GM23338 (cell line): ENCODE measurements around the gene TNS3. TPM values are rescaled to one million over a fixed set of nuclear protein-coding genes. Genes with fewer than 3 reads are reported as not detected.

Experiments
- ATAC-seq: fragments of 200-7000 bp; cut with Tn5 transposase; 3 replicates; pipeline ENCODE4 v1.9.1; 2020
- DNase-seq: peaks from one replicate; pipeline ENCODE4 v3.0.0-alpha.2; 2015; ENCODE audit warnings: low spot score
- H2AFZ ChIP-seq: fragments of 200-600 bp; sonication (generic); 2 replicates; pipeline ENCODE4 v1.8.0; 2016; ENCODE audit warnings: antibody characterized with exemption, mild to moderate bottlenecking, moderate library complexity
- H3F3A ChIP-seq: fragments of 200-600 bp; sonication (generic); replicated peaks from 2 replicates; pipeline ENCODE4 v1.8.0; 2017; ENCODE audit warnings: antibody characterized with exemption, mixed run types, low read depth
- H3K27ac ChIP-seq: fragments of 200-600 bp; sonication (generic); 2 replicates; pipeline ENCODE4 v1.6.1; 2016; ENCODE audit warnings: low read depth
- H3K27me3 ChIP-seq: fragments of 200-600 bp; sonication (generic); 2 replicates; pipeline ENCODE4 v1.8.0; 2016; ENCODE audit warnings: mild to moderate bottlenecking, mixed run types, moderate library complexity; ENCODE audit not compliant: insufficient read depth
- H3K36me3 ChIP-seq: fragments of 200-600 bp; sonication (generic); 2 replicates; pipeline ENCODE4 v1.8.0; 2016; ENCODE audit warnings: mild to moderate bottlenecking; ENCODE audit not compliant: insufficient read depth
- H3K4me1 ChIP-seq: fragments of 200-600 bp; sonication (generic); 2 replicates; pipeline ENCODE4 v1.8.0; 2016; ENCODE audit warnings: mild to moderate bottlenecking, moderate library complexity; ENCODE audit not compliant: insufficient read depth
- H3K4me2 ChIP-seq: fragments of 200-600 bp; sonication (generic); 2 replicates; pipeline ENCODE4 v1.7.1; 2017; ENCODE audit warnings: mixed run types
- H3K4me3 ChIP-seq: fragments of 200-600 bp; sonication (generic); 2 replicates; pipeline ENCODE4 v1.6.1; 2016; ENCODE audit warnings: mixed run types
- H3K79me2 ChIP-seq: fragments of 200-600 bp; sonication (generic); replicated peaks from 2 replicates; pipeline ENCODE4 v1.8.0; 2017; ENCODE audit warnings: mild to moderate bottlenecking; ENCODE audit not compliant: insufficient read depth
- H3K9me2 ChIP-seq: fragments of 200-600 bp; sonication (generic); 2 replicates; pipeline ENCODE4 v1.8.0; 2017; ENCODE audit not compliant: insufficient read depth
- H4K20me1 ChIP-seq: fragments of 200-600 bp; sonication (generic); replicated peaks from 2 replicates; pipeline ENCODE4 v1.8.0; 2017; ENCODE audit warnings: mild to moderate bottlenecking; ENCODE audit not compliant: insufficient read depth
- H3K27ac Mint-ChIP-seq: 2 replicates; pipeline ENCODE4 v1.8.0; 2020; ENCODE audit warnings: inconsistent platforms, mild to moderate bottlenecking, moderate library complexity, mixed read lengths
- H3K27me3 Mint-ChIP-seq: 3 replicates; pipeline ENCODE4 v1.8.0; 2022; ENCODE audit warnings: low read depth, mild to moderate bottlenecking, moderate library complexity, mixed read lengths, inconsistent platforms; ENCODE audit not compliant: insufficient read depth, poor library complexity
- H3K36me3 Mint-ChIP-seq: 3 replicates; pipeline ENCODE4 v1.8.0; 2021; ENCODE audit warnings: low read depth, mild to moderate bottlenecking, inconsistent platforms, moderate library complexity, mixed read lengths
- H3K4me1 Mint-ChIP-seq: 3 replicates; pipeline ENCODE4 v1.8.0; 2020; ENCODE audit warnings: mild to moderate bottlenecking, inconsistent platforms, mixed read lengths
- H3K4me3 Mint-ChIP-seq: 3 replicates; pipeline ENCODE4 v1.8.0; 2021; ENCODE audit warnings: moderate library complexity, mild to moderate bottlenecking, inconsistent platforms, mixed read lengths
- H3K9me3 Mint-ChIP-seq: 3 replicates; pipeline ENCODE4 v1.8.0; 2020; ENCODE audit warnings: moderate library complexity, mild to moderate bottlenecking, inconsistent platforms, mixed read lengths
- CREB1 ChIP-seq: fragments of 250-450 bp; sonication (Bioruptor Pico); IDR thresholded peaks from 2 replicates; pipeline ENCODE4 v1.5.0; 2020; ENCODE audit warnings: low read depth, mild to moderate bottlenecking, moderate library complexity
- CTCF ChIP-seq, 2 experiments: fragments of 200-600 bp in 1 of 2; sonication (generic) in 1 of 2; conservative IDR thresholded peaks; 2 replicates each; pipeline versions ENCODE4 v1.5.1 to v1.6.1; 2016 to 2017; ENCODE audit warnings: antibody characterized with exemption in 2 of 2, low read depth in 2 of 2, mild to moderate bottlenecking in 2 of 2, moderate library complexity in 1 of 2
- ETS1 ChIP-seq: IDR thresholded peaks from 2 replicates; pipeline ENCODE4 v1.6.1; 2016; ENCODE audit warnings: antibody characterized with exemption
- EZH2 ChIP-seq: fragments of 200-600 bp; sonication (generic); IDR thresholded peaks from one replicate; pipeline ENCODE4 v1.8.0; 2017; ENCODE audit warnings: antibody characterized with exemption, mild to moderate bottlenecking, low read depth; ENCODE audit not compliant: unreplicated experiment
- EZH2phosphoT487 ChIP-seq: fragments of 200-600 bp; sonication (generic); IDR thresholded peaks from one replicate; pipeline ENCODE4 v1.8.1; 2018; ENCODE audit warnings: antibody characterized with exemption; ENCODE audit not compliant: unreplicated experiment
- JUNB ChIP-seq: IDR thresholded peaks from one replicate; pipeline ENCODE4 v1.6.1; 2016; ENCODE audit warnings: antibody characterized with exemption; ENCODE audit not compliant: unreplicated experiment
- NANOG ChIP-seq: IDR thresholded peaks from 2 replicates; pipeline ENCODE4 v1.6.1; 2016; ENCODE audit warnings: antibody characterized with exemption, borderline replicate concordance
- POLR2AphosphoS5 ChIP-seq: IDR thresholded peaks from 2 replicates; pipeline ENCODE4 v1.6.1; 2016; ENCODE audit warnings: antibody characterized with exemption, low read depth
- REST ChIP-seq: IDR thresholded peaks from one replicate; pipeline ENCODE4 v1.6.1; 2018; ENCODE audit warnings: antibody characterized with exemption; ENCODE audit not compliant: unreplicated experiment
- STAT1 ChIP-seq: IDR thresholded peaks from one replicate; pipeline ENCODE4 v1.6.1; 2016; ENCODE audit warnings: antibody characterized with exemption; ENCODE audit not compliant: unreplicated experiment
- ZNF114 ChIP-seq: fragments of 250-450 bp; sonication (Bioruptor Pico); IDR thresholded peaks from 2 replicates; pipeline ENCODE4 v1.5.0; 2020; ENCODE audit warnings: mild to moderate bottlenecking, moderate library complexity
- ZNF331 ChIP-seq: fragments of 250-450 bp; sonication (Bioruptor Pico); IDR thresholded peaks from 2 replicates; pipeline ENCODE4 v1.5.0; 2020; ENCODE audit warnings: low read depth, mild to moderate bottlenecking, moderate library complexity
- ZNF462 ChIP-seq: fragments of 250-450 bp; sonication (Bioruptor Pico); IDR thresholded peaks from 2 replicates; pipeline ENCODE4 v1.5.0; 2020; ENCODE audit warnings: mild to moderate bottlenecking, moderate library complexity
- polyA plus RNA-seq: library from polyadenylated mRNA; unstranded; fragments of >200 nt; fragmentation: Nextera tagmentation; extraction: Ambion mirVana; gene quantifications from 2 replicates; pipeline ENCODE4 v1.2.1, GENCODE V29; 2016
- total RNA-seq: library from RNA; depleted of rRNA; stranded (reverse); fragments of >200 nt; shearing (Covaris generic); gene quantifications from 2 replicates; pipeline ENCODE4 v1.2.3, GENCODE V29; 2014

The TNS3 gene
- total and polyA plus RNA-seq, 2 experiments from 2014 or later = 6.2 to 28.7 TPM

- H3F3A ChIP-seq = 0 out of 2 replicates have a peak, but pooled peaks cover 11% of the 10 kb centered on the region
- Mint-ChIP-seq H3K9me3 (no peaks in the 10 kb centered on the region), H3K36me3 (no peaks in the 10 kb centered on the region), H3K27ac (no peak overlapping the region), H3K4me3 (no peak overlapping the region), H3K4me1 (peaks cover 39% of the 10 kb centered on the region), H3K27me3 (peaks cover 5% of the 10 kb centered on the region)
- H3K79me2 ChIP-seq = no peaks in the 10 kb centered on the region
- no peaks in the 10 kb centered on the region; the same call in 1 of the 2 replicates for H4K20me1 ChIP-seq
- no peaks in the 10 kb centered on the region for H3K36me3 ChIP-seq
- H2AFZ ChIP-seq = no peak overlapping the region
- no peak for DNase-seq
- no peak for TF ChIP-seq REST
- TF ChIP-seq CREB1 = no peak
- no peak for TF ChIP-seq JUNB
- no peak for TF ChIP-seq ZNF331
- TF ChIP-seq STAT1 = no peak
- TF ChIP-seq EZH2 = no peak
- no peak for TF ChIP-seq NANOG
- TF ChIP-seq ETS1 = no peak
- TF ChIP-seq POLR2AphosphoS5 = no peak
- no peak for TF ChIP-seq EZH2phosphoT487
- TF ChIP-seq CTCF (conservative IDR thresholded peaks at IDR 0.05; ENCODE audit: low read depth in 2 of 2) = no peak
- no peak for TF ChIP-seq ZNF462 (CRISPR knock-in tag)
- TF ChIP-seq ZNF114 = no peak
- H3K4me2 ChIP-seq = no peak overlapping the region
- H3K4me1 ChIP-seq = peaks cover 30% of the 10 kb centered on the region
- no peaks in the 10 kb centered on the region for H3K27me3 ChIP-seq
- no peak overlapping the region for H3K4me3 ChIP-seq
- no peak overlapping the region for H3K27ac ChIP-seq
- ATAC-seq = no peak
- H3K9me2 ChIP-seq = no peaks in the 10 kb centered on the region
These were observed 204.8 kb downstream of the TNS3 start for GRCh38 chr7:47376991-47377616.
